Ovary (tissue), 3 donors: ENCODE measurements around the gene C13orf46.

ENCODE experiments used
- CTCF ChIP-seq, 3 donors: fragments of 450-650 bp in 2 of 3; fragments of 200-600 bp in 1 of 3; IDR thresholded peaks; one replicate each; pipeline versions ENCODE4 v1.5.1 to v1.8.0; 2016 to 2022; ENCODE audit warnings: antibody characterized with exemption in 3 of 3, mild to moderate bottlenecking in 1 of 3
- POLR2A ChIP-seq: fragments of 450-650 bp; IDR thresholded peaks from one replicate; pipeline ENCODE4 v1.6.1; 2017; ENCODE audit warnings: antibody characterized with exemption, mild to moderate bottlenecking, moderate library complexity
- donor health status: DM: no; HTN: no; CAD: no.

- no peak for TF ChIP-seq POLR2A
- TF ChIP-seq CTCF (IDR thresholded peaks at IDR 0.05) = no peak
Measured at GRCh38 chr13:113905942-113906341, 67.9 kb downstream of the C13orf46 start.
